Stimulated activated CD8-positive, alpha-beta memory T cell treated with anti-CD3 and anti-CD28 coated beads, Interleukin-2, amount 100 ng/mL, for 1 hour (primary cell): ENCODE measurements around the gene SIRT5.

Experiments used
- DNase-seq, 2 donors: peaks; one replicate each; pipeline ENCODE4 v3.0.0-alpha.2; 2020; ENCODE audit warnings: low read depth in 2 of 2

Gene SIRT5

DNA sequence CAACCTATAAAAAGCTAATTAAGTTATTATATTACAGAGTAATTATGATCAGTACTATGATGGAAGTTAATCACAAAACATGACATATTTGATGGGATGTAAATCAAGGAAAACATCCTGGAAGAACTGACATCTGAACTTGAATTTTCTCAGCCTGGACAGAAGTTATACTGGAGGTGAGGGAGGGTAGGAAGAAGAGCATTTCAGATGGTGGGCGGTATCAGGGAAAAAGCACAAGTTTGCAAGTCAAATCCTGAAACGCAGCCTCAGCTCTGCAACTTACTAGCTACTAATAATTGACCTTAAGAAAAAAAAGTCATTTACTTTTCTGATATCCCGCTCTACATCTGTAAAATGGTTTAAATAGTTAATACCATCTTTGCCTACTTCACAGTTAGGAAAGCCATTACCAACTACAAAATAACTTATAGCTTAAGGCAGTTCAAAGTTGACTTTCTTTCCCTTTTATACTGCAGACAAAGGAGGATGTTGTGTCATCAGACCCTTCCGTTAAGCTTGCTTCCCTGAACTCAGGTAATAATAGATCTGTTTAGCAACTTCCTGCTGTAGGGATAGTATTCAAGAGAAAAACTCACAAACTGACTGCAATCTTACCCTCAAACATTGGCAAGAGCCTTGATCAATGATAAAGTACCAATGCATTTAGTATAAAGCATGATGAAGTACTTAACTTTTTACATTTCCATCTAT lies 61.7 kb downstream of the SIRT5 start:
- no peak for DNase-seq

DNA sequence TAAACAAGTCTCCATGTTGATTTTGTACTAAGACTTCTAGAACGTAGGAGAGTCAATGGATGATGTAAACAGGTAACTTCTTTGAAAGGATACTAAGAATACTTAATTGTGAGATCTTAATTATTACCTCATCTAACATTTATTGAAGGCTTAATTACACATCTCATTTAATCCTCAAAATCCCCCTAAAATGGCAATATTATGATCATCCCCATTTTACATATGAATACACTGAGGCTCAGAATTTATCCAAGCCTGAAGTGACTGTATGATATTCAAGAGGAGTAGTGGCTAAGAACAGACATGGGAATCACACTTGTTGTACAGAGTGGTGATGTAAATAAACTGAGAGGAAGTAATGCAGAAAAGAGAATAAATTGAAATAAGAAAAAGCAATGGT lies 63.6 kb downstream of the SIRT5 start:
- no peak for DNase-seq

DNA sequence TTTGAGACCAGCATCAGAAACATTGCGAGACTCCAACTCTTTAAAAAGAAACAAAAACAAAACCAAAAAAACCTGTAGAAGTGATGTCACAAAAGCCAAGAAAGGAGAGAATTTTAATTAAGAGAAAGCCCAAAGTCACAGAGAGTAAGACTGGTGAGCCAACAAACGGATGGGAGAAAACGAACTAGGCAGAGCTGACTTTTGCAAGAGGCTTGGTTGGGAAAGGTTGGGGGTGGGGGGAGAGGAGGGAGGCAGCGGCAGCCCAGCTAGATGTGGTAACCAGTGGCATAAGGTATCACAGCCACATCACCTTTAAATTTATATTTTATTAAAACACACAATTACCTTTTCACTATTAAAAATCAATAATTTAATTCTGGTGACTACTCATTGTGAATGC lies 64.2 kb downstream of the SIRT5 start:
- no peak for DNase-seq

DNA sequence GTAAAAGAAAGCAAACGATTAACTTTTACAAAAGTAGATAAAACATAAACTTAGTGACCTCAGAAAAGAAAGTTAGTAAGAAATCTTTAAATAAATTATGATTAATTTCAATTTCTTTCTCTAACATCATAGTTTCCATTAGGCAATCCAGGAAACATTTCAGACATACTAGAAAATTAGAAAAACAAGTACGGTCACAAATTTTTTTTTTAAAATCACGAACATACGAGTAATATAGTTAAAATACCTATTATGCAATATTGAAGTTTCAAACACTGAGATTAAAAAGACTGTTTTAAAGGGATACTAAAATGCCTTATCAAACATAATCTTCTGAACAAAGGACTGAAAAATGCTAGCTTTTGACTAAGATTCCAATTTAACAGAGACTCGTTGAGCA lies 66.9 kb downstream of the SIRT5 start:
- DNase-seq: no peak

DNA sequence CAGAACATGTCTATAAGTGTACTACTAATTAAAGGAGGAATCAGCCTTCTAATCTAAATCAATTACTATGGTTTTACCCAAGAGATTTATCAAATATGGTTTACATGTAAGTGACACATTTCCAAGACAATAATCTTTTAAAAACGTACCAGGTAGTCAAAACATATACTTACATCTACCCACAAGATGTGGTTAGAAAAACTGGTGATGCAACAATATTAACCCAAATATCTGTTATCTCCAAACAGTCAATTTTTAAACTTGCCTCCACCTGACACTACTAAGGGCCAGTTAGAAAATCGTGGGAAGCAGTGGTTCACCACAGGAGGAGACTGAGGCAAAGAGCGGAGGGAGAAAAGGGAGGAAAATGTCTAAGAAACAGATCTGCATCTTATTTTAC lies 68.7 kb downstream of the SIRT5 start:
- DNase-seq: no peak

DNA sequence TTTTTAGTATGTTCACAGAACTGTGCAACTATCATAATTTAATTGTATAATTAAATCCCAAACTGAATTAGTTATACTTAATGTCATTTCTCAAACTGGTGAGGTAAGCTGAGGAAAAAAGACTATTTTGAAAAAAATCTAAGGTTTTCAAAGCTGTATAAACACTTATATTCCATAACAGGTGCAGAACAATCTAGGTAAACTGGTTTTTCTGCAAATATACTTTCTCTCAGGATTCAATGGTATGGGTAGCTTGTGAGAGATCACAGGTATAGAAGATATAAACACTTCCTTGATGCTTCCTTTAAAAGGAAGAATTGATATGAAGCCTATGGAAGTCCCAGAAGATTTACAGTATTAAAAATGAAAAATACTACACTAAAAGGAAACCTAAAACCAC lies 74.4 kb downstream of the SIRT5 start:
- DNase-seq: no peak

DNA sequence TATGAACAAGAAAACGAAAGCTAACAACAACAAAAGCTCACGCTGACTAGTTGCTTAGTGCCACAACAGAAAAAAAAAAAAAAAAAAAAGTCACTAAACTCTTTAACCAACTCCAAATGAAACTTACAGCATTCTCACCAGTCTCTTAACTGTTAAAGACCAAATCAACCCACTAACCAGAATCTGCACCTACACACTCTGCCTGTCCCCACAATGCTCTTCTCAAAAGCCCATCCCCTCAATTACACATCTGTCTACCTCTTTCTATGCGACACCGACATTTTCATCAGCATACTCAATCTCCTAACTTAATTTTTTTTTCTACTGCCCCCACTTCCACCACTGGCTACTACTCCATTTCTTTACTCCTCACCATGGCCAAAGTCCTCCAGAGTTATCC lies 75.0 kb downstream of the SIRT5 start:
- no peak for DNase-seq

DNA sequence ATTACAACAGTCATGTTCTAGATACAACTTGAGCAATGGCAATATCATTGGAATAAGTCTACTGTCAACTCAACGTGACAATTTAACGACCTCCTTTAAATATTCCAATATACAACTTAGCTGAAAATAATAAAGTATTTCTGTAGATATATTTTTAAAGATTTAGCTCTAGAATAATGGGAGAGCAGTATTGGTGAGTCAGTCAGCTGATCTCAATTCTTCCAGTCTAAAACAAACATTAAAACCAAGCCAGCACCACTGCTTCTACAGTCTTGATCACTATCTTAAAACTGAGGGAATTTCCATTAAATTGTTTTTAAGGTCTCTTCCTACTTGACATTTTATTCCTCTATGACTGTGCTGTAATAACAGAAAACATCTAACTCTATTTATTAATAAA lies 78.9 kb downstream of the SIRT5 start:
- DNase-seq: no peak

DNA sequence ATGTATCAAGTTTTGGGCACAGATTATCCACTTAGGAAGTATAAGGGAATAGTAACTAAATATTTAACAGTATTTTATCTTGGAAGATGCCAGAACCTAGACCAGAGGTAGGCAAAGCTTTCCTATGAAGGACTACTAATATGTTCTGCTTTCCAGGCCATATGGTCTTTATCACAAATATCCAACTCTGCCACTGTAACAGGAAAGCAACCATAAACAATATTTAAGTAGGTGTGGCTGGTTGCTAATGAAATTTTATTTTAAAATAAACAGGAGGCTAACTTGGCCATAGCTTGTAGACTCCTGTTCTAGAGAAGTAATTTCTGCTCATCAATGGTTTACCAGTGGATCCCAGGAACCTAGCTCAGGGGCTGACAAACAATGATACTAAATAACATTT lies 80.1 kb downstream of the SIRT5 start:
- no peak for DNase-seq

DNA sequence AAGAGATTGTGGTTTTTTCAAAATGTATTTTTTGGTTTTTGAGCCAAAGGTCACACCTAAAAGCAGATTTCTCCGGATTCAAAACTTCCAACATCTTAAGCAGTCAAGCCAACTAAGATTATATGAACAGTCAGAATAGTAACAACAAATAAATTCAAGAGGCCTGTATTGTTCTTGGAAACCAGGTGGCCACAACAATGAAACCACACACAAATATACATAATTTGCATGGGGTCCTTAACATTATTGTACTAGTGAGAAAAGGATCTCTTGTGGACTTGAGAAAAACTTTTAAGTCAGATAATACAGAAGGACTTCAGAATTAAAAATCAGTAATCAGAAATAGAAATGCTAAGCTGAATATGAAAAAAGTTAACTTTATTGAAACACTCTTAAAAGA lies 81.3 kb downstream of the SIRT5 start:
- DNase-seq: no peak

DNA sequence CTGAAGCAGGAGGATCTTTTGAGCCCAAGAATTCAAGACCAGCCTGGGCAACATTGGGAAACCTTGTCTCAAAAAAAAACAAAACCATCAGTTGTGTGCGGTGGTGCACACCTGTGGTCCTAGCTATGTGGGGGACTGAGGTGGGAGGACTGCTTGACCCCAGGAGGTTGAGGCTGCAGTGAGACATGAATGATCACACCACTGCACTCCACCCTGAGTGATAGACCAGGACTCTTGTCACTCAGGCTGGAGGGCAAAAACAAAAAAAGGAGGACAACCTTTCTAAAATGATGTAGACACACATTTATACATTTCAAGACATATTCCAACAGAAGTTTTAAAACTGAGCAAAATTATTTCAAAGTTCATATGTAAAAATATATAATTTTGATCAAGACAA lies 85.9 kb downstream of the SIRT5 start:
- DNase-seq: no peak

DNA sequence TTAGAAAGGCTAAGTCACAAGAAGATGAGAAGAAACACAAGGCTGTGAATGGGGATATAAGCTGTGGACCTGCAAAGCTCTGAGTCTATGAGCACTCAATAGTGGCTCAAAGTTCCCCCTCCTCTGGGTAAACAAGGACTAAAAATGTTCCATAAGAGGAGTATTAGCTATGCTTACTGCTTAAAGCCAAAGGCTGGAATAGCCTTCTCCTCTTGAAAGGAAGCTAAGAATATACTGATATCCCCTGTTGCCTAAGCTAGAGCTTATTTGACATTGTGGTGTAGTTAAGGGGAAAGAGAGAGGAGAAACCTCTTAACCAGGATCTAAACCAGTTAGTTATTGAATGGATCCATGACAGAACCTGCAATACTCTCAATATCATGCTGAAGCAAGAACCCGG lies 86.5 kb downstream of the SIRT5 start:
- DNase-seq: no peak

DNA sequence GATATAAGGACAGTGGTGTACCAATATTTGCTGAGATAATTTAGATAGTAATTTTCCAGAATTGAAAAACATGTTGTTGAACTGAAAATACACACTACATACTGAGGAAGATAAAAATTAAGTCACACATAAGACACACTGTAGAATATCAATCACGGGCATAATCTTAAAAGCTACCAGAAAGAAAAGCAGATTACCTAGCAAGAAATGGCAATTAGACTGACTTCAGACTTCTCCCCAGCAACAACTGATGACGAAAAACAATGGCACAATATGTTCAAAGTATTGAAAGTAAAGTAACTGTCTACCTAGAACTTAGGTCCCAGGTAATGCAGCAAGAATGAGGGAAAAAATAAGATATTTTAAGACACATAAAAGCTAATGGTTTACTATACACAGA lies 87.2 kb downstream of the SIRT5 start:
- no peak for DNase-seq

DNA sequence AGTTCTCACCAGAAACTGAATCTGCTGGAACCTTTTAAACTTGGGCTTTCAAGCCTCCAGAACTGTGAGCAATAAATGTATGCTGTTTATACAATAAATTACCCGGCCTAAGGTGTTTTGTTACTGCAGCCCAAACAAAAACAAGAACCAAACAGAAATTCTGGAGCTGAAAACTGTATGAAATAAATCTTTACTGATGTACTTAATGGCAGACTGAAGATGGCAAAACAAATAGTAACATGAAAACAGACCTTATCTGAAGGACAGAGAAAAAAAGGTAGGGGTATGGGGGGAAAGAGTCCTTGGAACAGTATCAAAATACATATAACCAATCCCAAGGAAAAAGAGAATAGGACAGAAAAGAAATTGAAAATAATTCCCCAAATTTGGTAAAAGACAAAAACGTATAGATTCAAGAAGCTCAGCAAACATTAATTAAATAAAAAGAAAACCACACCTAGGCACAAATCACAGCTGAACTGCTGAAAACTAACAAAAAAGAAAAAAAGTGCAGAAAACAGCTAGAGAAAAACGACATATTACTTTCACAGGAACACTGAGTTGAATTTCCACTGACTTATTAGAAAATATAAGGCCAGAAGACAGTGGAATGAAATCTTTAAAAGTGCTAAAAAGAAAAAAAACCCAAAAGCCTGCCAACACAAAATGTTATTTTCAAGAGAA lies 88.4 kb downstream of the SIRT5 start:
- DNase-seq: no peak

DNA sequence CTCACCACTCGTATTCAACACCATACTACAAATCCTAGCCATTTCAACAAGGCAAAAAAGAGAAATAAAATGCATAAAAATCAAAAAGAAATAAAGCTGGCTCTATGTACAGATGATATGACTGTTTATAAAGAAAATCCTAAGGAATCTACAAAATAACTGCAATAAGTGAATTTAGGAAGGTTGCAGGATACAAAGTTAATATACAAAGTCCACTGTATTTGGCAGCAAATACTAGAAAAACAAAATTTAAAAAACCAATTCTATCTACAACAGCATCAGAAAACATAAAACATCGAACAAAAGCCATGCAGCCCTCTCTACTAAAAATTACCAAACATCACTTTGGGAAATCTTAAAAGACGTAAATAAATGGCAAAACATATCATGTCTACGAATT lies 89.6 kb downstream of the SIRT5 start:
- no peak for DNase-seq
